NB4 (cell line): Measurements from ENCODE around the gene POP4.

ENCODE experiments used
- DNase-seq: peaks from one replicate; pipeline ENCODE4 v3.0.0; 2010; ENCODE audit warnings: low read depth
- H3K4me3 ChIP-seq: one replicate; pipeline ENCODE4 v1.5.1; 2011; ENCODE audit warnings: mild to moderate bottlenecking, low read depth, low read length, moderate library complexity
- CTCF ChIP-seq: IDR thresholded peaks from one replicate; pipeline ENCODE4 v1.5.1; 2012; ENCODE audit warnings: low read depth, low read length
- MAX ChIP-seq: IDR thresholded peaks from 2 replicates; pipeline ENCODE4 v1.6.1; 2011; ENCODE audit warnings: low read depth, low read length
- MYC ChIP-seq: IDR thresholded peaks from 2 replicates; pipeline ENCODE4 v1.6.1; 2011; ENCODE audit warnings: low read depth, low read length
- POLR2A ChIP-seq: IDR thresholded peaks from 2 replicates; pipeline ENCODE4 v1.6.1; 2011; ENCODE audit warnings: mild to moderate bottlenecking; ENCODE audit not compliant: insufficient read length; ENCODE audit errors: extremely low read depth

POP4 gene

GRCh38 chr19:29586401-29586800 lies 19.7 kb upstream of the POP4 start:
- no peak overlapping the region for H3K4me3 ChIP-seq
- DNase-seq: no peak
- TF ChIP-seq CTCF (no peak), MAX (no peak), POLR2A (no peak), MYC (no peak)

- TF ChIP-seq MAX: no peak
- no peak for TF ChIP-seq MYC
- no peak overlapping the region for H3K4me3 ChIP-seq
- no peak for DNase-seq
These were observed 19.0 kb upstream of the POP4 start for GRCh38 chr19:29587059-29587458.

- TF ChIP-seq MAX (no peak), POLR2A (no peak), CTCF (no peak), MYC (no peak)
- peak; percentile 80 for DNase-seq
- no peak overlapping the region for H3K4me3 ChIP-seq
These were observed 18.5 kb upstream of the POP4 start for GRCh38 chr19:29587518-29587986.

GRCh38 chr19:29588095-29588494 lies 18.0 kb upstream of the POP4 start:
- TF ChIP-seq CTCF: no peak
- no peak for TF ChIP-seq MYC
- no peak overlapping the region for H3K4me3 ChIP-seq
- DNase-seq: no peak

- TF ChIP-seq POLR2A (no peak), CTCF (no peak), MAX (no peak), MYC (no peak)
- no peak for DNase-seq
- no peak overlapping the region for H3K4me3 ChIP-seq
These were observed 15.8 kb upstream of the POP4 start for GRCh38 chr19:29590278-29590677.

- TF ChIP-seq CTCF (no peak), MYC (no peak), MAX (no peak), POLR2A (no peak)
- H3K4me3 ChIP-seq: no peak overlapping the region
- DNase-seq: no peak
These were observed 14.4 kb upstream of the POP4 start for GRCh38 chr19:29591670-29592069.
